SK-N-SH (cell line): ENCODE data around the gene CPLX3. TPM values are rescaled to one million over a fixed set of nuclear protein-coding genes. Genes with fewer than 3 reads are reported as not detected.

Experiments
- CTCF ChIA-PET: fragments of 300-600, 350-600 bp; formaldehyde crosslinking; extraction: SDS; loops from one replicate; lab custom pipeline; 2021; lab: Yijun Ruan, JAX
- POLR2A ChIA-PET: fragments of 350-600 bp; sonication (Branson Sonifier 250); formaldehyde crosslinking; extraction: SDS; loops from one replicate; lab custom pipeline; 2020; ENCODE audit warnings: antibody characterized with exemption, inconsistent platforms; lab: Yijun Ruan, JAX
- DNase-seq: peaks from one replicate; pipeline ENCODE4 v3.0.0; 2012
- H2AFZ ChIP-seq: fragments of 200-600 bp; sonication (generic); 2 replicates; pipeline ENCODE4 v1.8.1; 2016; ENCODE audit warnings: antibody characterized with exemption, mild to moderate bottlenecking, low read depth
- H3F3A ChIP-seq: fragments of 200-600 bp; sonication (generic); replicated peaks from 2 replicates; pipeline ENCODE3; 2016; ENCODE audit warnings: antibody characterized with exemption, mild to moderate bottlenecking; ENCODE audit not compliant: insufficient read depth
- H3K27ac ChIP-seq, 2 experiments: fragments of 200-500 bp in 1 of 2; fragments of 200-600 bp in 1 of 2; sonication (Bioruptor generic) in 1 of 2; sonication (generic), shearing (Covaris generic) in 1 of 2; 2 replicates each; pipeline versions ENCODE4 v1.5.1 to v1.6.1; 2014 to 2016; ENCODE audit warnings: low read depth in 2 of 2, inconsistent platforms in 1 of 2, low read length in 1 of 2, mild to moderate bottlenecking in 1 of 2, mixed read lengths in 1 of 2
- H3K27me3 ChIP-seq: fragments of 200-600 bp; sonication (generic), shearing (Covaris generic); 2 replicates; pipeline ENCODE4 v1.6.1; 2016; ENCODE audit warnings: mixed run types; ENCODE audit not compliant: insufficient read depth
- H3K36me3 ChIP-seq, 2 experiments: fragments of 200-500 bp in 1 of 2; fragments of 200-600 bp in 1 of 2; sonication (Bioruptor generic) in 1 of 2; sonication (generic) in 1 of 2; replicated peaks in 1 of 2; 2 replicates each; pipeline versions ENCODE3 to v1.5.1; 2014 to 2016; ENCODE audit warnings: low read length in 1 of 2, mild to moderate bottlenecking in 1 of 2; ENCODE audit not compliant: insufficient read depth in 2 of 2, control insufficient read depth in 1 of 2
- H3K4me1 ChIP-seq, 2 experiments: fragments of 200-500 bp in 1 of 2; fragments of 200-600 bp in 1 of 2; sonication (Bioruptor generic) in 1 of 2; sonication (generic), shearing (Covaris generic) in 1 of 2; 2 replicates each; pipeline versions ENCODE4 v1.5.1 to v1.6.1; 2014 to 2016; ENCODE audit warnings: low read depth in 1 of 2, low read length in 1 of 2, mixed run types in 1 of 2; ENCODE audit not compliant: insufficient read depth in 2 of 2, control insufficient read depth in 1 of 2
- H3K4me2 ChIP-seq: fragments of 200-600 bp; sonication (generic), shearing (Covaris generic); 2 replicates; pipeline ENCODE4 v1.6.1; 2017; ENCODE audit warnings: mixed run types
- H3K4me3 ChIP-seq, 2 experiments: fragments of 200-500 bp in 1 of 2; fragments of 200-600 bp in 1 of 2; sonication (Bioruptor generic) in 1 of 2; sonication (generic), shearing (Covaris generic) in 1 of 2; 2 replicates each; pipeline versions ENCODE4 v1.5.1 to v1.8.1; 2014 to 2016; ENCODE audit warnings: low read depth in 2 of 2, inconsistent platforms in 1 of 2, low read length in 1 of 2, mild to moderate bottlenecking in 1 of 2, mixed read lengths in 1 of 2, moderate library complexity in 1 of 2
- H3K79me2 ChIP-seq: fragments of 200-600 bp; sonication (generic); 2 replicates; pipeline ENCODE4 v1.8.1; 2017; ENCODE audit warnings: mild to moderate bottlenecking; ENCODE audit not compliant: insufficient read depth
- H3K9ac ChIP-seq: fragments of 200-600 bp; sonication (generic); 2 replicates; pipeline ENCODE4 v1.6.1; 2017; ENCODE audit warnings: mixed run types
- H3K9me2 ChIP-seq: fragments of 200-600 bp; sonication (generic); 2 replicates; pipeline ENCODE4 v1.6.1; 2017; ENCODE audit warnings: mixed run types
- H3K9me3 ChIP-seq: fragments of 200-600 bp; sonication (generic); 2 replicates; pipeline ENCODE4 v1.6.1; 2017; ENCODE audit warnings: mixed run types, mild to moderate bottlenecking, moderate library complexity
- H4K20me1 ChIP-seq: fragments of 200-600 bp; sonication (generic); 2 replicates; pipeline ENCODE4 v1.6.1; 2017; ENCODE audit warnings: mild to moderate bottlenecking, mixed run types; ENCODE audit not compliant: insufficient read depth
- ELF1 ChIP-seq: IDR thresholded peaks from 2 replicates; pipeline ENCODE4 v1.4.0; 2012
- EP300 ChIP-seq, 2 experiments: IDR thresholded peaks; 2 replicates each; pipeline versions ENCODE4 v1.4.0 to v1.6.1; 2012; ENCODE audit warnings: borderline replicate concordance in 1 of 2, low read depth in 1 of 2, low read length in 1 of 2
- EZH2phosphoT487 ChIP-seq: fragments of 200-600 bp; sonication (generic); IDR thresholded peaks from 2 replicates; pipeline ENCODE4 v1.6.1; 2017; ENCODE audit warnings: low read depth, mixed run types, mild to moderate bottlenecking, antibody characterized with exemption, moderate library complexity, borderline replicate concordance
- FOSL2 ChIP-seq: IDR thresholded peaks from 2 replicates; pipeline ENCODE4 v1.4.0; 2012; ENCODE audit warnings: low read depth, mild to moderate bottlenecking, moderate library complexity, borderline replicate concordance
- FOXJ3 ChIP-seq: sonication (generic); formaldehyde crosslinking; IDR thresholded peaks from 2 replicates; pipeline ENCODE4 v1.5.1; 2020; ENCODE audit warnings: mild to moderate bottlenecking, missing genetic modification reagents
- FOXM1 ChIP-seq: IDR thresholded peaks from 2 replicates; pipeline ENCODE4 v1.4.0; 2012; ENCODE audit warnings: low read depth, mild to moderate bottlenecking
- JUND ChIP-seq: IDR thresholded peaks from 2 replicates; pipeline ENCODE4 v1.4.0; 2012
- MEF2A ChIP-seq: IDR thresholded peaks from 2 replicates; pipeline ENCODE4 v1.4.0; 2012; ENCODE audit warnings: low read depth, borderline replicate concordance
- NRF1 ChIP-seq: IDR thresholded peaks from 2 replicates; pipeline ENCODE4 v1.6.1; 2012; ENCODE audit warnings: low read depth, mild to moderate bottlenecking, low read length
- POLR2AphosphoS5 ChIP-seq: IDR thresholded peaks from 2 replicates; pipeline ENCODE4 v1.6.1; 2012; ENCODE audit warnings: low read depth, low read length
- RFX5 ChIP-seq: IDR thresholded peaks from 2 replicates; pipeline ENCODE4 v1.6.1; 2012; ENCODE audit warnings: mild to moderate bottlenecking, improper control_type of control experiment, low read length
- RXRA ChIP-seq: IDR thresholded peaks from 2 replicates; pipeline ENCODE4 v1.4.0; 2012; ENCODE audit warnings: low read depth, mild to moderate bottlenecking, borderline replicate concordance
- SMC3 ChIP-seq: IDR thresholded peaks from 2 replicates; pipeline ENCODE4 v1.6.1; 2012; ENCODE audit warnings: low read depth, low read length, improper control_type of control experiment
- TAF1 ChIP-seq: IDR thresholded peaks from 2 replicates; pipeline ENCODE4 v1.6.1; 2012; ENCODE audit warnings: low read depth, mild to moderate bottlenecking, low read length, moderate library complexity, borderline replicate concordance
- TCF12 ChIP-seq: IDR thresholded peaks from 2 replicates; pipeline ENCODE4 v1.4.0; 2012
- YY1 ChIP-seq: IDR thresholded peaks from 2 replicates; pipeline ENCODE4 v1.4.0; 2012; ENCODE audit warnings: low read depth, mild to moderate bottlenecking
- WGBS: methylation state at CpG from one replicate; pipeline ENCODE4 v1.1.6; 2017; ENCODE audit warnings: low lambda C conversion rate; 5-methylcytosine and 5-hydroxymethylcytosine counted together
- polyA plus RNA-seq, 3 experiments: library from polyadenylated mRNA; depleted of rRNA; stranded (reverse); fragments of >200 nt; gene quantifications; 2 replicates each; pipeline ENCODE4 v1.2.3, GENCODE V29; 2012
- TF ChIP-seq, protein P1 (sequence below): IDR thresholded peaks from 2 replicates; pipeline ENCODE4 v1.4.0; 2012; ENCODE audit warnings: low read depth, borderline replicate concordance
- TF ChIP-seq, protein P2 (sequence below): fragments of 150-350 bp; IDR thresholded peaks from 2 replicates; pipeline ENCODE4 v1.6.1; 2017; ENCODE audit warnings: antibody characterized with exemption, low read length, low read depth, borderline replicate concordance
- TF ChIP-seq, protein P3 (sequence below): fragments of 200-600 bp; sonication (generic); IDR thresholded peaks from 2 replicates; pipeline ENCODE4 v1.6.1; 2017; ENCODE audit warnings: antibody characterized with exemption, mild to moderate bottlenecking, moderate library complexity
- TF ChIP-seq, protein P4 (sequence below): IDR thresholded peaks from 2 replicates; pipeline ENCODE4 v1.4.0; 2012; ENCODE audit warnings: low read depth, borderline replicate concordance
- TF ChIP-seq, protein P5 (sequence below): IDR thresholded peaks from 2 replicates; pipeline ENCODE4 v1.6.1; 2012; ENCODE audit warnings: mild to moderate bottlenecking, low read depth, low read length, moderate library complexity

Gene CPLX3
- polyA plus RNA-seq, 1 of the 3 experiments (the other 2 are of a cell fraction): not detected

DNA sequence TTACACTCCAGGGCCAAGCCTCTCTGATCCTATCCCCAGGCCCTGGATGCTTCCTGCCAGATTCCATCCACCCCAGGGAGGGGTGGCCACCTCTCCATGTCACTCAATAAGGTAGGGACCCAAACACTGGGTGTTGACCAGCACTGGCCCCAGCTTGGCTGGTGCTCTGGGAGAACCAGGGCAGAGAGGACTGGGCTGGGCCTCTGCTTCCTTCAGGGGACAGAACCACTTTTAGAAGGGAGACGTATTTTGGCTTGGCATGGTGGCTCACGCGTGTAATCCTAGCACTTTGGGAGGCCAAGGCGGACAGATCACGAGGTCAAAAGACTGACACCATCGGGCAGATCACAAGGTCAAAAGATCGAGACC lies 4.7 kb upstream of the CPLX3 start:
- peaks cover 13% of the 10 kb centered on the region; the same call in 1 of the 2 replicates for H3K27me3 ChIP-seq
- H3K27ac ChIP-seq: no peak overlapping the region; a peak in 1 of 4 replicates
- H3K9me3 ChIP-seq: no peaks in the 10 kb centered on the region
- no peaks in the 10 kb centered on the region for H3K9me2 ChIP-seq
- ChIA-PET CTCF (interaction anchor here (1.6 to 2.6 kb wide), 4 partner anchors 22 to 53 kb away, joined by 3 to 10 read pairs (median 6); no protein-coding TSS in a partner anchor), POLR2A (interaction anchor here (0.8 kb wide), 1 partner anchor 34 kb away, joined by 6 read pairs; no protein-coding TSS in a partner anchor)
- no peaks in the 10 kb centered on the region for H3K36me3 ChIP-seq
- no peak overlapping the region for H3K4me2 ChIP-seq
- no peak for DNase-seq
- WGBS: 78% methylated on average over 7 of the region's 7 CpGs
- no peak overlapping the region for H2AFZ ChIP-seq
- no peak overlapping the region for H3K4me3 ChIP-seq
- peaks cover 0 to 28% of the 10 kb centered on the region in 2 experiments; a peak in 1 of 4 replicates for H3K4me1 ChIP-seq
- no peaks in the 10 kb centered on the region for H4K20me1 ChIP-seq
- no peaks in the 10 kb centered on the region for H3F3A ChIP-seq
- TF ChIP-seq RXRA: no peak
- TF ChIP-seq, protein P1, sequence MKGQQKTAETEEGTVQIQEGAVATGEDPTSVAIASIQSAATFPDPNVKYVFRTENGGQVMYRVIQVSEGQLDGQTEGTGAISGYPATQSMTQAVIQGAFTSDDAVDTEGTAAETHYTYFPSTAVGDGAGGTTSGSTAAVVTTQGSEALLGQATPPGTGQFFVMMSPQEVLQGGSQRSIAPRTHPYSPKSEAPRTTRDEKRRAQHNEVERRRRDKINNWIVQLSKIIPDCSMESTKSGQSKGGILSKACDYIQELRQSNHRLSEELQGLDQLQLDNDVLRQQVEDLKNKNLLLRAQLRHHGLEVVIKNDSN: no peak
- no peak for TF ChIP-seq FOSL2
- TF ChIP-seq, protein P2, sequence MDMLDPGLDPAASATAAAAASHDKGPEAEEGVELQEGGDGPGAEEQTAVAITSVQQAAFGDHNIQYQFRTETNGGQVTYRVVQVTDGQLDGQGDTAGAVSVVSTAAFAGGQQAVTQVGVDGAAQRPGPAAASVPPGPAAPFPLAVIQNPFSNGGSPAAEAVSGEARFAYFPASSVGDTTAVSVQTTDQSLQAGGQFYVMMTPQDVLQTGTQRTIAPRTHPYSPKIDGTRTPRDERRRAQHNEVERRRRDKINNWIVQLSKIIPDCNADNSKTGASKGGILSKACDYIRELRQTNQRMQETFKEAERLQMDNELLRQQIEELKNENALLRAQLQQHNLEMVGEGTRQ: no peak
- no peak for TF ChIP-seq TAF1
- no peak for TF ChIP-seq FOXM1
- no peak for TF ChIP-seq ELF1
- TF ChIP-seq NRF1: no peak
- TF ChIP-seq EP300 (IDR thresholded peaks at IDR 0.05; ENCODE audit: borderline replicate concordance in 1 of 2, low read depth in 1 of 2, low read length in 1 of 2): no peak
- TF ChIP-seq JUND: no peak
- TF ChIP-seq TCF12: no peak
- TF ChIP-seq MEF2A: no peak
- no peak for TF ChIP-seq POLR2AphosphoS5
- no peak for TF ChIP-seq EZH2phosphoT487
- H3K9ac ChIP-seq: no peak overlapping the region
- no peaks in the 10 kb centered on the region for H3K79me2 ChIP-seq

DNA sequence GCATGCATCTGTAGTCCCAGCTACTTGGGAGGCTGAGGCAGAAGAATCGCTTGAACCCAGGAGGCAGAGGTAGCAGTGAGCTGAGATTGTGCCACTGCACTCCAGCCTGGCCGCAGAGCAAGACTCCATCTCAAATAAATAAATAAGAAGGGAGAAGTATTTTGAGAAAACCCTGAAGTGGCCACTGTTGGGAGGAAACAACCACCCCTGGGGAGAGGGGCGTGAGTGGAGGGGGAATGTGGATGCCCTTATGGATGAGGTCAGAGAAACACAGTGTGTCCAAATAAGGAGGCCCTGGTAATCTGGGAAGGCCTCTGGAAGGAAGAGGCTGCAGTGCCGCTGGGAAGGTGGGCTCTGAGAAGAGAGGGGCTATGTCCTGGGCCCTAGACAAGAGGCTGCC lies 4.2 kb upstream of the CPLX3 start:
- Histone ChIP-seq H3K27me3 (peaks cover 17% of the 10 kb centered on the region; the same call in 1 of the 2 replicates), H3K9ac (no peak overlapping the region), H3K36me3 (no peaks in the 10 kb centered on the region), H4K20me1 (no peaks in the 10 kb centered on the region), H3F3A (no peaks in the 10 kb centered on the region), H3K4me3 (no peak overlapping the region), H2AFZ (no peak overlapping the region), H3K27ac (no peak overlapping the region), H3K9me3 (no peaks in the 10 kb centered on the region), H3K4me1 (peaks cover 0 to 24% of the 10 kb centered on the region in 2 experiments; a peak in 1 of 4 replicates), H3K9me2 (no peaks in the 10 kb centered on the region), H3K4me2 (no peak overlapping the region), H3K79me2 (no peaks in the 10 kb centered on the region)
- DNase-seq: no peak
- ChIA-PET CTCF (interaction anchor here (1.6 to 2.6 kb wide), 3 partner anchors 23 to 53 kb away, joined by 3 to 8 read pairs (median 5); no protein-coding TSS in a partner anchor), POLR2A (no interaction called here)
- 55% methylated on average over 4 of the region's 4 CpGs for WGBS
- TF ChIP-seq, protein P3, sequence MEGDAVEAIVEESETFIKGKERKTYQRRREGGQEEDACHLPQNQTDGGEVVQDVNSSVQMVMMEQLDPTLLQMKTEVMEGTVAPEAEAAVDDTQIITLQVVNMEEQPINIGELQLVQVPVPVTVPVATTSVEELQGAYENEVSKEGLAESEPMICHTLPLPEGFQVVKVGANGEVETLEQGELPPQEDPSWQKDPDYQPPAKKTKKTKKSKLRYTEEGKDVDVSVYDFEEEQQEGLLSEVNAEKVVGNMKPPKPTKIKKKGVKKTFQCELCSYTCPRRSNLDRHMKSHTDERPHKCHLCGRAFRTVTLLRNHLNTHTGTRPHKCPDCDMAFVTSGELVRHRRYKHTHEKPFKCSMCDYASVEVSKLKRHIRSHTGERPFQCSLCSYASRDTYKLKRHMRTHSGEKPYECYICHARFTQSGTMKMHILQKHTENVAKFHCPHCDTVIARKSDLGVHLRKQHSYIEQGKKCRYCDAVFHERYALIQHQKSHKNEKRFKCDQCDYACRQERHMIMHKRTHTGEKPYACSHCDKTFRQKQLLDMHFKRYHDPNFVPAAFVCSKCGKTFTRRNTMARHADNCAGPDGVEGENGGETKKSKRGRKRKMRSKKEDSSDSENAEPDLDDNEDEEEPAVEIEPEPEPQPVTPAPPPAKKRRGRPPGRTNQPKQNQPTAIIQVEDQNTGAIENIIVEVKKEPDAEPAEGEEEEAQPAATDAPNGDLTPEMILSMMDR: no peak
- TF ChIP-seq, protein P4, sequence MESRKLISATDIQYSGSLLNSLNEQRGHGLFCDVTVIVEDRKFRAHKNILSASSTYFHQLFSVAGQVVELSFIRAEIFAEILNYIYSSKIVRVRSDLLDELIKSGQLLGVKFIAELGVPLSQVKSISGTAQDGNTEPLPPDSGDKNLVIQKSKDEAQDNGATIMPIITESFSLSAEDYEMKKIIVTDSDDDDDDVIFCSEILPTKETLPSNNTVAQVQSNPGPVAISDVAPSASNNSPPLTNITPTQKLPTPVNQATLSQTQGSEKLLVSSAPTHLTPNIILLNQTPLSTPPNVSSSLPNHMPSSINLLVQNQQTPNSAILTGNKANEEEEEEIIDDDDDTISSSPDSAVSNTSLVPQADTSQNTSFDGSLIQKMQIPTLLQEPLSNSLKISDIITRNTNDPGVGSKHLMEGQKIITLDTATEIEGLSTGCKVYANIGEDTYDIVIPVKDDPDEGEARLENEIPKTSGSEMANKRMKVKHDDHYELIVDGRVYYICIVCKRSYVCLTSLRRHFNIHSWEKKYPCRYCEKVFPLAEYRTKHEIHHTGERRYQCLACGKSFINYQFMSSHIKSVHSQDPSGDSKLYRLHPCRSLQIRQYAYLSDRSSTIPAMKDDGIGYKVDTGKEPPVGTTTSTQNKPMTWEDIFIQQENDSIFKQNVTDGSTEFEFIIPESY: no peak
- TF ChIP-seq FOXJ3 (no peak), SMC3 (no peak), RFX5 (no peak), TCF12 (no peak), YY1 (no peak)
- TF ChIP-seq, protein P5, sequence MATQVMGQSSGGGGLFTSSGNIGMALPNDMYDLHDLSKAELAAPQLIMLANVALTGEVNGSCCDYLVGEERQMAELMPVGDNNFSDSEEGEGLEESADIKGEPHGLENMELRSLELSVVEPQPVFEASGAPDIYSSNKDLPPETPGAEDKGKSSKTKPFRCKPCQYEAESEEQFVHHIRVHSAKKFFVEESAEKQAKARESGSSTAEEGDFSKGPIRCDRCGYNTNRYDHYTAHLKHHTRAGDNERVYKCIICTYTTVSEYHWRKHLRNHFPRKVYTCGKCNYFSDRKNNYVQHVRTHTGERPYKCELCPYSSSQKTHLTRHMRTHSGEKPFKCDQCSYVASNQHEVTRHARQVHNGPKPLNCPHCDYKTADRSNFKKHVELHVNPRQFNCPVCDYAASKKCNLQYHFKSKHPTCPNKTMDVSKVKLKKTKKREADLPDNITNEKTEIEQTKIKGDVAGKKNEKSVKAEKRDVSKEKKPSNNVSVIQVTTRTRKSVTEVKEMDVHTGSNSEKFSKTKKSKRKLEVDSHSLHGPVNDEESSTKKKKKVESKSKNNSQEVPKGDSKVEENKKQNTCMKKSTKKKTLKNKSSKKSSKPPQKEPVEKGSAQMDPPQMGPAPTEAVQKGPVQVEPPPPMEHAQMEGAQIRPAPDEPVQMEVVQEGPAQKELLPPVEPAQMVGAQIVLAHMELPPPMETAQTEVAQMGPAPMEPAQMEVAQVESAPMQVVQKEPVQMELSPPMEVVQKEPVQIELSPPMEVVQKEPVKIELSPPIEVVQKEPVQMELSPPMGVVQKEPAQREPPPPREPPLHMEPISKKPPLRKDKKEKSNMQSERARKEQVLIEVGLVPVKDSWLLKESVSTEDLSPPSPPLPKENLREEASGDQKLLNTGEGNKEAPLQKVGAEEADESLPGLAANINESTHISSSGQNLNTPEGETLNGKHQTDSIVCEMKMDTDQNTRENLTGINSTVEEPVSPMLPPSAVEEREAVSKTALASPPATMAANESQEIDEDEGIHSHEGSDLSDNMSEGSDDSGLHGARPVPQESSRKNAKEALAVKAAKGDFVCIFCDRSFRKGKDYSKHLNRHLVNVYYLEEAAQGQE: no peak
